Trophoblast cell (in vitro differentiated cells and primary cell): ENCODE data around the gene ATP8B3.

Experiments
- DNase-seq, 2 donors: peaks; one replicate each; pipeline ENCODE4 v3.0.0-alpha.2; 2016
- H2AFZ ChIP-seq: 2 replicates; pipeline ENCODE4 v1.6.1; 2013; ENCODE audit warnings: low read length, moderate library complexity, mild to moderate bottlenecking; ENCODE audit not compliant: insufficient read depth, poor library complexity
- H2AK5ac ChIP-seq: 2 replicates; pipeline ENCODE4 v1.6.1; 2013; ENCODE audit warnings: mild to moderate bottlenecking, low read length
- H2BK120ac ChIP-seq: 2 replicates; pipeline ENCODE4 v1.6.1; 2013; ENCODE audit warnings: low read length, mild to moderate bottlenecking, moderate library complexity; ENCODE audit not compliant: insufficient read depth, poor library complexity
- H2BK12ac ChIP-seq: 2 replicates; pipeline ENCODE4 v1.6.1; 2013; ENCODE audit warnings: mild to moderate bottlenecking, low read length, moderate library complexity
- H2BK5ac ChIP-seq: 2 replicates; pipeline ENCODE4 v1.6.1; 2013; ENCODE audit warnings: low read length, low read depth, moderate library complexity, mild to moderate bottlenecking; ENCODE audit not compliant: poor library complexity
- H3K14ac ChIP-seq: 2 replicates; pipeline ENCODE4 v1.6.1; 2013; ENCODE audit warnings: mild to moderate bottlenecking, low read length
- H3K18ac ChIP-seq: 2 replicates; pipeline ENCODE4 v1.6.1; 2013; ENCODE audit warnings: mild to moderate bottlenecking, low read length
- H3K23ac ChIP-seq: 2 replicates; pipeline ENCODE4 v1.6.1; 2013; ENCODE audit warnings: low read length
- H3K27ac ChIP-seq: 2 replicates; pipeline ENCODE4 v1.5.1; 2013; ENCODE audit warnings: low read depth, mild to moderate bottlenecking, inconsistent platforms, low read length, moderate library complexity
- H3K27me3 ChIP-seq: 2 replicates; pipeline ENCODE4 v1.6.1; 2013; ENCODE audit warnings: inconsistent platforms, mild to moderate bottlenecking, low read length, moderate library complexity; ENCODE audit not compliant: insufficient read depth
- H3K36me3 ChIP-seq, 2 experiments: 1 replicate in 1 of 2; 2 replicates in 1 of 2; pipeline ENCODE4 v1.6.1; 2013; ENCODE audit warnings: low read length in 2 of 2, mild to moderate bottlenecking in 2 of 2, moderate library complexity in 1 of 2; ENCODE audit not compliant: insufficient read depth in 2 of 2, control insufficient read depth in 1 of 2
- H3K4ac ChIP-seq: 2 replicates; pipeline ENCODE4 v1.6.1; 2013; ENCODE audit warnings: low read depth, mild to moderate bottlenecking, low read length, moderate library complexity
- H3K4me1 ChIP-seq, 2 experiments: 1 replicate in 1 of 2; 2 replicates in 1 of 2; pipeline ENCODE4 v1.6.1; 2013; ENCODE audit warnings: low read length in 2 of 2, mild to moderate bottlenecking in 2 of 2, moderate library complexity in 1 of 2; ENCODE audit not compliant: insufficient read depth in 2 of 2, control insufficient read depth in 1 of 2
- H3K4me2 ChIP-seq: 2 replicates; pipeline ENCODE4 v1.6.1; 2013; ENCODE audit warnings: inconsistent platforms, mild to moderate bottlenecking, low read length, moderate library complexity
- H3K4me3 ChIP-seq: 2 replicates; pipeline ENCODE4 v1.5.1; 2013; ENCODE audit warnings: mild to moderate bottlenecking, low read depth, low read length, inconsistent platforms
- H3K79me1 ChIP-seq: one replicate; pipeline ENCODE4 v1.6.1; 2013; ENCODE audit warnings: low read length
- H3K79me2 ChIP-seq: 2 replicates; pipeline ENCODE4 v1.6.1; 2013; ENCODE audit warnings: low read length, mild to moderate bottlenecking; ENCODE audit not compliant: control insufficient read depth, insufficient read depth, poor library complexity
- H3K9ac ChIP-seq: 2 replicates; pipeline ENCODE4 v1.6.1; 2013; ENCODE audit warnings: mild to moderate bottlenecking, low read length
- H3K9me3 ChIP-seq: 2 replicates; pipeline ENCODE4 v1.6.1; 2013; ENCODE audit warnings: low read depth, mild to moderate bottlenecking, control low read depth, inconsistent platforms, low read length; ENCODE audit not compliant: insufficient read depth
- H4K12ac ChIP-seq: 2 replicates; pipeline ENCODE4 v1.6.1; 2013; ENCODE audit warnings: low read depth, mild to moderate bottlenecking, low read length, moderate library complexity
- H4K8ac ChIP-seq: 2 replicates; pipeline ENCODE4 v1.6.1; 2013; ENCODE audit warnings: low read depth, mild to moderate bottlenecking, low read length, moderate library complexity
- H4K91ac ChIP-seq: one replicate; pipeline ENCODE4 v1.6.1; 2013; ENCODE audit warnings: low read depth, mild to moderate bottlenecking, low read length, moderate library complexity
- WGBS: extraction: QIAGEN DNeasy Blood & Tissue Kit; methylation state at CpG from one replicate; pipeline ENCODE4 v1.1.7; 2013; ENCODE audit warnings: missing lambda C conversion rate; ENCODE audit not compliant: insufficient read length, insufficient coverage; ENCODE audit errors: extremely low coverage; 5-methylcytosine and 5-hydroxymethylcytosine counted together

ATP8B3 gene

DNA sequence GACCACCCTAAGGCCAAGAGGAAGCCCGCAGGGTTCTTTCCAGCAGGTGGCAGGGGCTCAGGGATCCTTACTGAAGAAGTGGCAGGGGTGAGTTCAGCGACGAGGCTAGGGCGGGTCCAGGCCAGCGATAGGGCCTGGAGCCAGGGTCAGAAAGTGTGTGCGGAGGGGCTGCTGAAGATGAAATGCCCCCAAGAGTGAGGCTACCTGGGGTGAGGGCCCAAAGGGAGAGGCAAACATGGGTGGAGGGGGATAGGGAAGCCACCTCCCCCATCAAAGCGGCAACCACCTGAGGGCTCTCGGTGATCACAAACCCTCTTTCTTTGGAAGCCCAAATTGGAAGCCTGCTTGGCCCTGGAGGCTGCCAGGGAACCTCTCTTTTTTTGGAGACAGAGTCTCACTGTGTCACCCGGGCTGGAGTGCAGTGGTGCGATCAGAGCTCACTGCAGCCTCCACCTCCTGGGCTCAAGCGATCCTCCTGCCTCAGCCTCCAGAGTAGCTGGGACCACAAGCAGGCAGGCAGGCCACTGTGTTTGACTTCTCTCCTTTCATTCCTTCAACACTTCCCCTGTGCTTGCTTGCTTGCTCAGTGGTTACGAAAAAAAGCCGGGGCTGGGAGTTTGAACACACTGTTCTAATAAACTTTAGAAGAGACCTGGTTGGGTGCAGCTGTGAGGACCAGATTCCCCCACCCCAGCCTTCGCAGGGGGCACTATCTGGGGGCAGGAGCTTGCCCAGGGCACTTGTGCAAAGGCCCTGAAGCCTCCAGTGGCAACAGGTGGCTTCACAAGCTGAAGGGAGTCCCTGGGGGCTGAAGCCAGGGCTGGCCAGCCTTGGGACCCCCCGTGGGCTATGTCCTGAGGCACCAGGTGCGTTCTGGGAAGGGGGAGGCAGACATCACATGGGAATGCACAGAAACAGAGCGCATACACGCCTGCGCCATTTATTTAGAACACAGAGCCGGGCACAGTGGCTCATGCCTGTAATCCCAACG is 1.4 kb upstream of the ATP8B3 start:
- H3K4ac ChIP-seq: no peak overlapping the region
- no peaks in the 10 kb centered on the region for H3K9me3 ChIP-seq
- H2BK12ac ChIP-seq: no peak overlapping the region
- DNase-seq: no peak
- peaks cover 0 to 14% of the 10 kb centered on the region in 2 experiments for H3K4me1 ChIP-seq
- H3K79me1 ChIP-seq: no peaks in the 10 kb centered on the region
- no peak overlapping the region for H3K18ac ChIP-seq
- H3K4me2 ChIP-seq: peak overlapping the region; percentile 88
- no peaks in the 10 kb centered on the region for H3K27me3 ChIP-seq
- H3K4me3 ChIP-seq: peak overlapping the region; percentile 62
- no peak overlapping the region for H3K23ac ChIP-seq
- H4K12ac ChIP-seq: no peak overlapping the region
- peaks cover 38% of the 10 kb centered on the region in 2 experiments for H3K36me3 ChIP-seq
- H2AFZ ChIP-seq: no peak overlapping the region
- no peak overlapping the region for H4K8ac ChIP-seq
- no peak overlapping the region for H2BK5ac ChIP-seq
- H3K14ac ChIP-seq: no peak overlapping the region
- H4K91ac ChIP-seq: no peak overlapping the region
- no peaks in the 10 kb centered on the region for H3K79me2 ChIP-seq
- no peak overlapping the region for H2AK5ac ChIP-seq
- no peak overlapping the region for H3K9ac ChIP-seq
- H2BK120ac ChIP-seq: no peak overlapping the region
- H3K27ac ChIP-seq: no peak overlapping the region
- no CpG with 5 or more reads among the region's 21 CpGs for WGBS

DNA sequence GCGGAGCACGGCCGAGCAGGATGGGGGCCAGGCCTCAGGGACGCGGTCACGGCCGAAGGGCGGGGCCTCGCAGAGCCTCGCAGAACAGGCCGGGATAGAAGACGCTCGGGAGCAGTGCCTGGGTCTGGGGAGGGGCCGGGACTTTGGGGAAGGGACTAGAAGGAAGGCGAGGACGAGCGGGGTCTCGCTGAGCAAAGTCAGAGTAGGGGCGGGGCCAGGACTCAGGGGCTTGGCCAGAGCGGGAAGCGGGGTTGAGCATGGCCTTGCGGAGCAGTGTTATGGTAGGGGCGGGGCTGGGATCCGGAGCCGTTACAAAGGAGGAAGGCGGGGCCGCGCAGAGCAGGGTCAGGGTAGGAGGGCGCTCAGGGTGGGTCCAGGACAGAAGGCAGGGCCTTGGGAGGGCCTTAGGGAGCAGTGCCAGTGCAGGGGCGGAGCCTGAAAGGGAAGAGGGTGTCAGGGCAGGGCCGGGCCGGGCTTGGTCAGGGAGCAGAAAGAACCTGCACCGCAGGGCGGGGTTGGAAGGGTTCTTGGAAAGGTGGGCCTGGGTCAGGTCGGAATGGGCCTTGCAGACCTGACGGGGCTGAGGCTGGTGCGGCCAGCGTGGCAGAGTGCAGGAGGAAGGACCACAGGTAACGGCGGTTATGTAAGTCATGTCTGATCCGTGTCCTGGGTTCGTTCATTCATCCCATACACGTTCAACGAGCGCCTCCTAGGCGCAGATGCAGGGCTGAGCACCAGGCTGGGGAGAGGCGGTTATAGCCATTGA is 533 bp upstream of the ATP8B3 start:
- no peak overlapping the region for H2BK5ac ChIP-seq
- H2AFZ ChIP-seq: peak overlapping the region; percentile 57
- peak overlapping the region; percentile 63 for H4K8ac ChIP-seq
- peak overlapping the region; percentile 10 for H3K9ac ChIP-seq
- no peak overlapping the region for H4K12ac ChIP-seq
- no peaks in the 10 kb centered on the region for H3K27me3 ChIP-seq
- no peak overlapping the region for H2AK5ac ChIP-seq
- H3K4me1 ChIP-seq: peaks cover 0 to 14% of the 10 kb centered on the region in 2 experiments
- H4K91ac ChIP-seq: no peak overlapping the region
- H3K23ac ChIP-seq: no peak overlapping the region
- peak; percentile 93 to 94 for DNase-seq
- H2BK12ac ChIP-seq: no peak overlapping the region
- no peaks in the 10 kb centered on the region for H3K9me3 ChIP-seq
- H3K4me2 ChIP-seq: peak overlapping the region; percentile 88
- H3K27ac ChIP-seq: no peak overlapping the region
- H3K4me3 ChIP-seq: peak overlapping the region; percentile 62
- no peaks in the 10 kb centered on the region for H3K79me1 ChIP-seq
- no peaks in the 10 kb centered on the region for H3K79me2 ChIP-seq
- H3K18ac ChIP-seq: no peak overlapping the region
- H3K36me3 ChIP-seq: peaks cover 29% of the 10 kb centered on the region in 2 experiments
- H2BK120ac ChIP-seq: no peak overlapping the region
- no CpG with 5 or more reads among the region's 47 CpGs for WGBS
- no peak overlapping the region for H3K14ac ChIP-seq
- no peak overlapping the region for H3K4ac ChIP-seq

DNA sequence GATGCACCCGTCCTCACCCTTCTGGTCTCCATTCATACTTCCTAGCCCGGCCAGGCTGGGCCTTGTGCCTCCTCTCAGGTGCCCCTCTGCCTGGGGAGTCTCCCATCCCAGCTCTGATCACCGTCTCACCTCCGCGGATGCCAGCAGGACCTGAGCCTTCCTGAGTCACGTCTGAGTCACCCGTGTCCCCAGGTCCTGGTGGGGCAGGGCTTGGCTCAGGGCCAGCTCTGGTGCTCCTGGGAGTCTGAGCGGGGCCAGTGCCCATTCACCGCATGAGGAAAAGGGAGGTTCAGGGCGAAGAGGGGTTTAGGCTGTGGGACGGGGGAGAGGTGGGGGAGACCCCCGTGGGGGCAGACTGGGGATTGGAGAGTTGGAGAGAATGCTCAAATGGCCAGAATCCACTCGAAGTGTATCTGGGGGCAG is 593 bp downstream of the ATP8B3 start:
- no CpG with 5 or more reads among the region's 13 CpGs for WGBS
- H2AFZ ChIP-seq: no peak overlapping the region

DNA sequence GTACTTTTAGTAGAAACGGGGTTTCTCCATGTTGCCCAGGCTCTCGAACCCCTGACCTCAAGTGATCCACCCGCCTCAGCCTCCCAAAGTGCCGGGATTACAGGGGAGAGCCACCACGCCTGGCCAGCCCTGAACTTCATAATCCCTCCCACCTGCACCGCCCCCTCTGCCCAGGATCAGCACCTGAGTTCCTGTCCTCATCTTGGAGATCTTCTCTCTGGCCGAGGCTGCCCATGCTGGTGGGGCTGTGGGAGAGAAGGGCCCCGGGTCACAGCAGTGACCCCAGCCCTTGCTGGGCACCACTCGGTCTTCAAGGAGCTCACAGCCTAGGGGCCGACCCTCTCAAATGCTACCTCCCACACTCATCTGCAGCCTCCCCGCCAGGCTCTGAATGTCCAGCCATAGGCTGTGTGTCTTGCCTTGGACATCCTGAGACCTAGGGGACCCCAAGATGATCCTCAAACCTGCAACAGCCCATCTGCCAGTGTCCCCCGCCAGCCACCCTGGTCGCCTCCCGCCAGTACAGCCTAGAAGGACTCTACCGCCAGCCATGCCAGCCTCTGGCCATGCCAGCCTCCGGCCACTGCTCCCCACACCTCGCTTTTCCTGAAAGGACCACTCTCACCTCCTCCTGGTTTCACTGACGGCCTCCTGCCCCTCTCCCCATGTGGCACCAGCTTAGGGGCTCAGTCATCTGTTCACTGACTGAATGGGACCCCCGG is 1.5 kb downstream of the ATP8B3 start:
- H3K4ac ChIP-seq: no peak overlapping the region
- H3K9ac ChIP-seq: no peak overlapping the region
- H3K9me3 ChIP-seq: no peaks in the 10 kb centered on the region
- no peaks in the 10 kb centered on the region for H3K79me2 ChIP-seq
- H2AFZ ChIP-seq: no peak overlapping the region
- H3K4me2 ChIP-seq: no peak overlapping the region
- no peak overlapping the region for H2BK12ac ChIP-seq
- H2BK5ac ChIP-seq: no peak overlapping the region
- WGBS: no CpG with 5 or more reads among the region's 19 CpGs
- DNase-seq: no peak
- no peak overlapping the region for H4K12ac ChIP-seq
- H2BK120ac ChIP-seq: no peak overlapping the region
- H3K4me3 ChIP-seq: no peak overlapping the region
- H2AK5ac ChIP-seq: no peak overlapping the region
- no peak overlapping the region for H3K14ac ChIP-seq
- no peak overlapping the region for H4K91ac ChIP-seq
- H3K36me3 ChIP-seq: peaks cover 10 to 11% of the 10 kb centered on the region in 2 experiments
- no peak overlapping the region for H3K18ac ChIP-seq
- H3K27me3 ChIP-seq: no peaks in the 10 kb centered on the region
- H3K79me1 ChIP-seq: no peaks in the 10 kb centered on the region
- no peak overlapping the region for H3K23ac ChIP-seq
- peaks cover 0 to 14% of the 10 kb centered on the region in 2 experiments for H3K4me1 ChIP-seq
- no peak overlapping the region for H4K8ac ChIP-seq
- H3K27ac ChIP-seq: no peak overlapping the region

More for the DNA sequence above, 593 bp downstream of the ATP8B3 start:
- Histone ChIP-seq H2BK12ac (no peak overlapping the region), H2AK5ac (no peak overlapping the region), H4K91ac (no peak overlapping the region), H3K4me2 (no peak overlapping the region), H3K4ac (no peak overlapping the region), H3K36me3 (peaks cover 18% of the 10 kb centered on the region in 2 experiments), H3K4me3 (no peak overlapping the region), H3K9me3 (no peaks in the 10 kb centered on the region), H4K12ac (peak overlapping the region; percentile 10), H3K79me2 (no peaks in the 10 kb centered on the region), H3K18ac (no peak overlapping the region), H3K27me3 (no peaks in the 10 kb centered on the region), H3K4me1 (peaks cover 0 to 14% of the 10 kb centered on the region in 2 experiments), H3K9ac (no peak overlapping the region), H3K23ac (no peak overlapping the region), H2BK5ac (no peak overlapping the region), H4K8ac (peak overlapping the region; percentile 51), H3K27ac (no peak overlapping the region), H3K79me1 (no peaks in the 10 kb centered on the region), H2BK120ac (no peak overlapping the region), H3K14ac (no peak overlapping the region)
- peak; percentile 91 to 92 for DNase-seq
